Astrocyte (in vitro differentiated cells and primary cell): ENCODE results near the gene METTL22. TPM values are rescaled to one million over a fixed set of nuclear protein-coding genes. Genes with fewer than 3 reads are reported as not detected.

Source experiments
- DNase-seq: peaks from one replicate; pipeline ENCODE4 v3.0.0-alpha.2; 2010; ENCODE audit warnings: low read depth
- FAIRE-seq: peaks from 2 replicates; lab custom pipeline; 2011; peaks lifted over from hg19 to GRCh38; lab: Jason Lieb, UNC
- H2AFZ ChIP-seq: 2 replicates; pipeline ENCODE4 v1.6.0; 2012; ENCODE audit warnings: low read depth, low read length, inconsistent platforms
- H3K27ac ChIP-seq: 2 replicates; pipeline ENCODE4 v1.5.1; 2011; ENCODE audit warnings: low read depth, low read length, inconsistent platforms
- H3K27me3 ChIP-seq: 2 replicates; pipeline ENCODE4 v1.6.0; 2011; ENCODE audit warnings: low read length, inconsistent platforms; ENCODE audit not compliant: insufficient read depth
- H3K36me3 ChIP-seq: 2 replicates; pipeline ENCODE4 v1.5.1; 2011; ENCODE audit warnings: low read length, inconsistent platforms; ENCODE audit not compliant: insufficient read depth
- H3K4me1 ChIP-seq: 2 replicates; pipeline ENCODE4 v1.5.1; 2011; ENCODE audit warnings: low read length, inconsistent platforms; ENCODE audit not compliant: insufficient read depth
- H3K4me2 ChIP-seq: 2 replicates; pipeline ENCODE4 v1.6.0; 2012; ENCODE audit warnings: low read length, inconsistent platforms
- H3K4me3 ChIP-seq: 2 replicates; pipeline ENCODE4 v1.5.1; 2011; ENCODE audit warnings: low read depth, mild to moderate bottlenecking, low read length, inconsistent platforms; ENCODE audit not compliant: insufficient read depth
- H3K79me2 ChIP-seq: 2 replicates; pipeline ENCODE4 v1.6.0; 2012; ENCODE audit warnings: mild to moderate bottlenecking, low read length, inconsistent platforms; ENCODE audit not compliant: insufficient read depth
- H3K9ac ChIP-seq: 2 replicates; pipeline ENCODE4 v1.6.0; 2012; ENCODE audit warnings: mild to moderate bottlenecking, low read length, inconsistent platforms
- H3K9me3 ChIP-seq: 2 replicates; pipeline ENCODE4 v1.5.1; 2012; ENCODE audit warnings: low read depth, mild to moderate bottlenecking, low read length, inconsistent platforms; ENCODE audit not compliant: insufficient read depth
- H4K20me1 ChIP-seq: 2 replicates; pipeline ENCODE4 v1.6.0; 2012; ENCODE audit warnings: low read length, inconsistent platforms; ENCODE audit not compliant: insufficient read depth
- H3K27ac Mint-ChIP-seq: one replicate; pipeline ENCODE4 v1.8.0; 2021; ENCODE audit warnings: mild to moderate bottlenecking, mixed read lengths; ENCODE audit not compliant: unreplicated experiment
- H3K27me3 Mint-ChIP-seq: one replicate; pipeline ENCODE4 v1.8.0; 2021; ENCODE audit warnings: low read depth, mixed read lengths; ENCODE audit not compliant: unreplicated experiment
- H3K36me3 Mint-ChIP-seq: one replicate; pipeline ENCODE4 v1.8.0; 2021; ENCODE audit warnings: low read depth, mixed read lengths; ENCODE audit not compliant: unreplicated experiment
- H3K4me1 Mint-ChIP-seq: one replicate; pipeline ENCODE4 v1.8.0; 2021; ENCODE audit warnings: low read depth, mixed read lengths; ENCODE audit not compliant: unreplicated experiment
- H3K4me3 Mint-ChIP-seq: one replicate; pipeline ENCODE4 v1.8.0; 2021; ENCODE audit warnings: mild to moderate bottlenecking, moderate library complexity, mixed read lengths; ENCODE audit not compliant: unreplicated experiment
- H3K9me3 Mint-ChIP-seq: one replicate; pipeline ENCODE4 v1.8.0; 2021; ENCODE audit warnings: mild to moderate bottlenecking, mixed read lengths; ENCODE audit not compliant: unreplicated experiment
- CTCF ChIP-seq: IDR thresholded peaks from 2 replicates; pipeline ENCODE4 v1.5.1; 2011; ENCODE audit warnings: low read depth, mild to moderate bottlenecking, inconsistent platforms, low read length, moderate library complexity; ENCODE audit not compliant: insufficient read depth
- EZH2 ChIP-seq: IDR thresholded peaks from 2 replicates; pipeline ENCODE4 v1.6.1; 2012; ENCODE audit warnings: mild to moderate bottlenecking, low read length, inconsistent platforms; ENCODE audit not compliant: insufficient read depth
- total RNA-seq: library from RNA; stranded (reverse); gene quantifications from 2 replicates; pipeline ENCODE4 v1.2.1, GENCODE V29; 2021

METTL22 gene
- total RNA-seq, 1 donor from 2014 or later = 37.7 TPM

GRCh38 chr16:8600144-8600775 is 21.2 kb upstream of the METTL22 start:
- H3K4me3 ChIP-seq = no peak overlapping the region
- TF ChIP-seq EZH2 = no peak
- TF ChIP-seq CTCF = no peak
- H3K27me3 Mint-ChIP-seq = peaks cover 22% of the 10 kb centered on the region
- no peak overlapping the region for H2AFZ ChIP-seq
- FAIRE-seq = no peak
- peaks cover 7% of the 10 kb centered on the region for H3K27me3 ChIP-seq
- H3K4me2 ChIP-seq = no peak overlapping the region
- peaks cover 6% of the 10 kb centered on the region for H3K9me3 ChIP-seq
- no peaks in the 10 kb centered on the region for H3K4me1 ChIP-seq
- no peak overlapping the region for H3K9ac ChIP-seq
- no peaks in the 10 kb centered on the region for H3K4me1 Mint-ChIP-seq
- H3K36me3 ChIP-seq = no peaks in the 10 kb centered on the region
- H3K4me3 Mint-ChIP-seq = no peak overlapping the region
- no peak overlapping the region for H3K27ac Mint-ChIP-seq
- H3K9me3 Mint-ChIP-seq = peaks cover 15% of the 10 kb centered on the region
- H3K36me3 Mint-ChIP-seq = no peaks in the 10 kb centered on the region
- no peak for DNase-seq
- no peaks in the 10 kb centered on the region for H3K79me2 ChIP-seq
- no peaks in the 10 kb centered on the region for H4K20me1 ChIP-seq
- H3K27ac ChIP-seq = no peak overlapping the region

GRCh38 chr16:8605554-8605953 is 15.9 kb upstream of the METTL22 start:
- Histone ChIP-seq H3K9ac (no peak overlapping the region), H3K4me2 (no peak overlapping the region), H3K36me3 (no peaks in the 10 kb centered on the region), H4K20me1 (no peaks in the 10 kb centered on the region), H3K9me3 (no peaks in the 10 kb centered on the region), H3K79me2 (no peaks in the 10 kb centered on the region), H3K27ac (no peak overlapping the region), H3K4me3 (no peak overlapping the region), H3K27me3 (peaks cover 3% of the 10 kb centered on the region), H3K4me1 (no peaks in the 10 kb centered on the region), H2AFZ (no peak overlapping the region)
- Mint-ChIP-seq H3K27ac (no peak overlapping the region), H3K36me3 (no peaks in the 10 kb centered on the region), H3K4me3 (no peak overlapping the region), H3K9me3 (peaks cover 9% of the 10 kb centered on the region), H3K27me3 (peaks cover 7% of the 10 kb centered on the region), H3K4me1 (no peaks in the 10 kb centered on the region)
- no peak for TF ChIP-seq EZH2
- no peak for TF ChIP-seq CTCF
- DNase-seq = no peak
- no peak for FAIRE-seq

- no peak overlapping the region for H3K4me2 ChIP-seq
- no peak overlapping the region for H2AFZ ChIP-seq
- no peaks in the 10 kb centered on the region for H3K36me3 Mint-ChIP-seq
- H3K9ac ChIP-seq = no peak overlapping the region
- peaks cover 3% of the 10 kb centered on the region for H3K4me1 ChIP-seq
- DNase-seq (no peak), FAIRE-seq (no peak)
- peaks cover 4% of the 10 kb centered on the region for H3K4me1 Mint-ChIP-seq
- H3K36me3 ChIP-seq = no peaks in the 10 kb centered on the region
- no peak overlapping the region for H3K27ac ChIP-seq
- no peaks in the 10 kb centered on the region for H3K9me3 ChIP-seq
- TF ChIP-seq EZH2 = no peak
- TF ChIP-seq CTCF = no peak
- H3K27me3 Mint-ChIP-seq = peaks cover 5% of the 10 kb centered on the region
- H3K27me3 ChIP-seq = peaks cover 3% of the 10 kb centered on the region
- no peaks in the 10 kb centered on the region for H3K79me2 ChIP-seq
- no peak overlapping the region for H3K4me3 Mint-ChIP-seq
- H3K9me3 Mint-ChIP-seq = peaks cover 3% of the 10 kb centered on the region
- no peak overlapping the region for H3K27ac Mint-ChIP-seq
- no peak overlapping the region for H3K4me3 ChIP-seq
- H4K20me1 ChIP-seq = no peaks in the 10 kb centered on the region
Observed at GRCh38 chr16:8607214-8607613, 14.3 kb upstream of the METTL22 start.
